ENCODE data around the gene MACROH2A1. TPM values are rescaled to one million over a fixed set of nuclear protein-coding genes. Genes with fewer than 3 reads are reported as not detected.

The MACROH2A1 gene
- total and polyA plus RNA-seq, 10 of the 15 experiments (the other 5 are each of a cell fraction or from before 2014, with no cell fraction given) = 45.7 to 230 (median 196) TPM

- Histone ChIP-seq H3K4me2 (ENCODE audit: control insufficient read depth, insufficient read depth) (no peak overlapping the region), H3K9me3 (replicated peaks; ENCODE audit: control insufficient read depth, insufficient read depth, low read length) (no peaks in the 10 kb centered on the region), H2AFZ (ENCODE audit: control insufficient read depth, low read depth, low read length) (no peak overlapping the region), H4K20me1 (ENCODE audit: control insufficient read depth, insufficient read depth) (no peaks in the 10 kb centered on the region; the same call in 1 of the 2 replicates), H3K36me3 (ENCODE audit: control insufficient read depth in 2 of 2, insufficient read depth in 2 of 2, low read length in 1 of 2) (no peaks in the 10 kb centered on the region), H3K27me3 (replicated peaks in 1 of 2; ENCODE audit: control insufficient read depth in 2 of 2, insufficient read depth in 2 of 2, low read length in 1 of 2) (peaks cover 2% of the 10 kb centered on the region in 2 experiments; a peak in 1 of 4 replicates), H3K27ac (ENCODE audit: control insufficient read depth, insufficient read depth) (no peak overlapping the region), H3K4me3 (no peak overlapping the region), H3K9ac (ENCODE audit: control insufficient read depth, insufficient read depth, low read length) (no peak overlapping the region), H3K79me2 (ENCODE audit: control insufficient read depth, insufficient read depth, low read length) (no peaks in the 10 kb centered on the region), H3K4me1 (ENCODE audit: control insufficient read depth, insufficient read depth, low read length) (peaks cover 5% of the 10 kb centered on the region)
- ChIA-PET RAD21 (ENCODE audit: unreplicated experiment) (no interaction called here), SMC1A (ENCODE audit: uncharacterized antibody, unreplicated experiment) (interaction anchor here (0.8 kb wide), 1 partner anchor 40 kb away, joined by 3 read pairs; no protein-coding TSS in a partner anchor), POLR2A (no interaction called here), CTCF (no interaction called here)
- BruUV-seq (replicated peaks) = no TSS peak
- ATAC-seq (no peak), FAIRE-seq (no peak), DNase-seq (ENCODE audit: low read depth, low spot score) (no peak)
- TF ChIP-seq EED (IDR thresholded peaks at IDR 0.05; ENCODE audit: low read depth) (no peak), ZNF274 (IDR thresholded peaks at IDR 0.05; ENCODE audit: insufficient read depth, insufficient read length) (no peak), MLLT1 (IDR thresholded peaks at IDR 0.05) (no peak), ASH2L (IDR thresholded peaks at IDR 0.05; ENCODE audit: borderline replicate concordance, low read depth) (no peak), CBX3 (IDR thresholded peaks at IDR 0.05; ENCODE audit: borderline replicate concordance, low read depth) (no peak), FOXK2 (IDR thresholded peaks at IDR 0.05) (no peak), PML (IDR thresholded peaks at IDR 0.05; ENCODE audit: low read length) (no peak), FOS (IDR thresholded peaks at IDR 0.05; ENCODE audit: borderline replicate concordance, extremely low read depth, insufficient read length) (no peak), KDM1A (IDR thresholded peaks at IDR 0.05; ENCODE audit: borderline replicate concordance) (no peak)
- TF ChIP-seq, protein P1, sequence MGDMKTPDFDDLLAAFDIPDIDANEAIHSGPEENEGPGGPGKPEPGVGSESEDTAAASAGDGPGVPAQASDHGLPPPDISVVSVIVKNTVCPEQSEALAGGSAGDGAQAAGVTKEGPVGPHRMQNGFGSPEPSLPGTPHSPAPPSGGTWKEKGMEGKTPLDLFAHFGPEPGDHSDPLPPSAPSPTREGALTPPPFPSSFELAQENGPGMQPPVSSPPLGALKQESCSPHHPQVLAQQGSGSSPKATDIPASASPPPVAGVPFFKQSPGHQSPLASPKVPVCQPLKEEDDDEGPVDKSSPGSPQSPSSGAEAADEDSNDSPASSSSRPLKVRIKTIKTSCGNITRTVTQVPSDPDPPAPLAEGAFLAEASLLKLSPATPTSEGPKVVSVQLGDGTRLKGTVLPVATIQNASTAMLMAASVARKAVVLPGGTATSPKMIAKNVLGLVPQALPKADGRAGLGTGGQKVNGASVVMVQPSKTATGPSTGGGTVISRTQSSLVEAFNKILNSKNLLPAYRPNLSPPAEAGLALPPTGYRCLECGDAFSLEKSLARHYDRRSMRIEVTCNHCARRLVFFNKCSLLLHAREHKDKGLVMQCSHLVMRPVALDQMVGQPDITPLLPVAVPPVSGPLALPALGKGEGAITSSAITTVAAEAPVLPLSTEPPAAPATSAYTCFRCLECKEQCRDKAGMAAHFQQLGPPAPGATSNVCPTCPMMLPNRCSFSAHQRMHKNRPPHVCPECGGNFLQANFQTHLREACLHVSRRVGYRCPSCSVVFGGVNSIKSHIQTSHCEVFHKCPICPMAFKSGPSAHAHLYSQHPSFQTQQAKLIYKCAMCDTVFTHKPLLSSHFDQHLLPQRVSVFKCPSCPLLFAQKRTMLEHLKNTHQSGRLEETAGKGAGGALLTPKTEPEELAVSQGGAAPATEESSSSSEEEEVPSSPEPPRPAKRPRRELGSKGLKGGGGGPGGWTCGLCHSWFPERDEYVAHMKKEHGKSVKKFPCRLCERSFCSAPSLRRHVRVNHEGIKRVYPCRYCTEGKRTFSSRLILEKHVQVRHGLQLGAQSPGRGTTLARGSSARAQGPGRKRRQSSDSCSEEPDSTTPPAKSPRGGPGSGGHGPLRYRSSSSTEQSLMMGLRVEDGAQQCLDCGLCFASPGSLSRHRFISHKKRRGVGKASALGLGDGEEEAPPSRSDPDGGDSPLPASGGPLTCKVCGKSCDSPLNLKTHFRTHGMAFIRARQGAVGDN (IDR thresholded peaks at IDR 0.05) = no peak
- TF ChIP-seq, protein P2, sequence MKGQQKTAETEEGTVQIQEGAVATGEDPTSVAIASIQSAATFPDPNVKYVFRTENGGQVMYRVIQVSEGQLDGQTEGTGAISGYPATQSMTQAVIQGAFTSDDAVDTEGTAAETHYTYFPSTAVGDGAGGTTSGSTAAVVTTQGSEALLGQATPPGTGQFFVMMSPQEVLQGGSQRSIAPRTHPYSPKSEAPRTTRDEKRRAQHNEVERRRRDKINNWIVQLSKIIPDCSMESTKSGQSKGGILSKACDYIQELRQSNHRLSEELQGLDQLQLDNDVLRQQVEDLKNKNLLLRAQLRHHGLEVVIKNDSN (IDR thresholded peaks at IDR 0.05; ENCODE audit: borderline replicate concordance, extremely low read length, insufficient read depth, low read depth, low read length) = no peak
- WGBS (ENCODE audit: insufficient coverage, insufficient replicate concordance, low lambda C conversion rate, missing lambda C conversion rate) = 55% methylated on average over 5 of the region's 5 CpGs
- intact Hi-C loops (cut with micrococcal nuclease; ENCODE audit: unreplicated experiment) (no loop called here), in situ Hi-C loops (cut with MboI) (no loop called here)
These were observed 88.6 kb downstream of the MACROH2A1 start for GRCh38 chr5:135310328-135310989.
